Testis (tissue), 2 donors: ENCODE data around the gene TEX26.

ENCODE experiments used
- CTCF ChIP-seq, 3 experiments: fragments of 450-650 bp in 2 of 3; fragments of 200-600 bp in 1 of 3; sonication (generic) in 1 of 3; IDR thresholded peaks; one replicate each; pipeline ENCODE4 v1.5.1; 2016 to 2019; ENCODE audit warnings: antibody characterized with exemption in 3 of 3, mild to moderate bottlenecking in 2 of 3, moderate library complexity in 1 of 3
- POLR2A ChIP-seq: fragments of 450-650 bp; IDR thresholded peaks from one replicate; pipeline ENCODE4 v1.6.1; 2017; ENCODE audit warnings: antibody characterized with exemption, mild to moderate bottlenecking, moderate library complexity

- TF ChIP-seq CTCF (IDR thresholded peaks at IDR 0.05) (no peak), POLR2A (no peak)
Observed at GRCh38 chr13:30976025-30976424, 43.6 kb downstream of the TEX26 start.
